ENCODE measurements around the gene HEPN1. TPM values are rescaled to one million over a fixed set of nuclear protein-coding genes. Genes with fewer than 3 reads are reported as not detected.
A peak's percentile ranks its signal among the peaks of the same experiment; 100 is the strongest.

Gene HEPN1
- total and polyA plus RNA-seq, 10 of the 15 experiments (the other 5 are each of a cell fraction or from before 2014, with no cell fraction given), result not detected

- no peak for TF ChIP-seq CHD1 (IDR thresholded peaks at IDR 0.05; ENCODE audit: low read depth, low read length)
- TF ChIP-seq HSF1 (IDR thresholded peaks at IDR 0.05; ENCODE audit: low read depth, low read length), result no peak
- TF ChIP-seq SMARCA5 (IDR thresholded peaks at IDR 0.05), result peak; percentile 74; the same call in 1 of the 2 replicates
- TF ChIP-seq E4F1 (IDR thresholded peaks at IDR 0.05; ENCODE audit: borderline replicate concordance, partially characterized antibody), result no peak
- peak; percentile 53; the same call in 1 of the 2 replicates for TF ChIP-seq LARP7 (IDR thresholded peaks at IDR 0.05)
- TF ChIP-seq HDGF (IDR thresholded peaks at IDR 0.05), result no peak
- TF ChIP-seq SREBF2 (IDR thresholded peaks at IDR 0.05; ENCODE audit: low read length), result no peak
- 0 out of 2 replicates have a peak, but pooled peaks have one; percentile 8 for TF ChIP-seq CREB1 (IDR thresholded peaks at IDR 0.05; ENCODE audit: low read depth)
- TF ChIP-seq PRDM15 (CRISPR knock-in tag; IDR thresholded peaks at IDR 0.05), result no peak
- TF ChIP-seq SMAD5 (IDR thresholded peaks at IDR 0.05; ENCODE audit: low read depth), result no peak
- no peak for TF ChIP-seq FOXK2 (IDR thresholded peaks at IDR 0.05)
- no peak for TF ChIP-seq MTA3 (IDR thresholded peaks at IDR 0.05; ENCODE audit: borderline replicate concordance, low read length)
- no peak for TF ChIP-seq JUND (IDR thresholded peaks at IDR 0.05; ENCODE audit: low read depth, low read length)
- 0 out of 4 replicates have a peak, but pooled peaks have one; percentile 28 to 41 for TF ChIP-seq BHLHE40 (IDR thresholded peaks at IDR 0.05; ENCODE audit: borderline replicate concordance in 1 of 2, low read depth in 2 of 2, low read length in 1 of 2)
- peak; percentile 69 to 81 (median 80) for TF ChIP-seq CTCF (IDR thresholded peaks at IDR 0.05 in 2 of 3, conservative IDR thresholded peaks at IDR 0.05 in 1 of 3; ENCODE audit: control insufficient read depth in 2 of 3, extremely low read depth in 1 of 3, insufficient read depth in 1 of 3, low read depth in 3 of 3, low read length in 3 of 3)
- TF ChIP-seq SKIL (IDR thresholded peaks at IDR 0.05; ENCODE audit: low read depth, poor library complexity, severe bottlenecking), result no peak
- no peak for TF ChIP-seq EZH2 (IDR thresholded peaks at IDR 0.05; ENCODE audit: borderline replicate concordance, control insufficient read depth, low read depth, low read length)
These were observed 42.9 kb upstream of the HEPN1 start (continued) for GRCh38 chr11:124875943-124876817.

All from GM12878 (cell line).